ENCODE results near the gene CEP164. TPM values are rescaled to one million over a fixed set of nuclear protein-coding genes. Genes with fewer than 3 reads are reported as not detected.

Gene CEP164
- polyA plus RNA-seq, 3 donors = 4.3 to 32.1 (median 8.0) TPM

DNA sequence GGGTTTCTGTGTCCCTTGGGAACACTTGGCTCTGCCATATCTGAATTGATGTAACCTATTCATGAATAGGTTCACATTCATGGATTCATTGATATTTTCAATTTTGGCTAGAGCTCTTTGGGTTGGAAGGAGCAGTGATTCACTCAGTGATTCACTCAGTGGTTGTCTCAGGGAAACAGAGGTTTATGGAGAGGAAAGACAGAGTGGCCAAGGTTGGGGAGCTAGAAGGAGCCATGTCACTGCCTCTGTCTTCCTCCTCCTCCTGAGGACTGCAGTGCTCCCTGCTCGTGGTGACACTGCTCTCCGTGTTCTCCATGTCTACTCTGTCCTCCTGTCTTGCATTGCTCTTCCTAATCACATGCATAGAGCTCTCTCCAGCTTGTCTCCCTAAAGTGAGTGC lies 17.4 kb downstream of the CEP164 start:
- intact Hi-C loops (cut with micrococcal nuclease) = no loop called here
- Mint-ChIP-seq H3K36me3 (peaks cover 62 to 88% of the 10 kb centered on the region in 2 donors), H3K9me3 (no peaks in the 10 kb centered on the region), H3K27ac (no peak overlapping the region), H3K27me3 (ENCODE audit: low read depth in 3 of 3) (peaks cover 0 to 1% (median 0%) of the 10 kb centered on the region in 3 donors), H3K4me3 (no peak overlapping the region), H3K4me1 (no peaks in the 10 kb centered on the region)
- Histone ChIP-seq H2AFZ (ENCODE audit: insufficient read depth, low read depth, low read length, poor library complexity, severe bottlenecking) (no peak overlapping the region), H3K9me3 (replicated peaks in 1 of 2; ENCODE audit: control insufficient read depth in 1 of 2, insufficient read depth in 1 of 2, low read length in 2 of 2) (no peaks in the 10 kb centered on the region), H3K27ac (ENCODE audit: low read depth in 1 of 2, low read length in 2 of 2) (no peak overlapping the region), H3K9ac (ENCODE audit: insufficient read depth, low read length, poor library complexity, severe bottlenecking) (no peak overlapping the region), H3K4me1 (ENCODE audit: control insufficient read depth in 1 of 2, insufficient read depth in 2 of 2, low read length in 2 of 2) (no peaks in the 10 kb centered on the region), H3K36me3 (replicated peaks in 1 of 2; ENCODE audit: control insufficient read depth in 1 of 2, insufficient read depth in 2 of 2, low read length in 2 of 2) (peaks cover 45 to 77% of the 10 kb centered on the region in 2 donors), H3K79me2 (ENCODE audit: insufficient read depth, low read length) (no peaks in the 10 kb centered on the region), H4K20me1 (ENCODE audit: insufficient read depth, low read length) (no peaks in the 10 kb centered on the region), H3K27me3 (ENCODE audit: control insufficient read depth in 2 of 2, insufficient read depth in 2 of 2, low read length in 2 of 2) (no peaks in the 10 kb centered on the region), H3K4me3 (replicated peaks in 1 of 3; ENCODE audit: low read depth in 2 of 3, low read length in 3 of 3) (no peak overlapping the region), H3K4me2 (replicated peaks; ENCODE audit: extremely low read depth, low read length, poor library complexity, severe bottlenecking) (no peak overlapping the region)
- 90% methylated on average over 2 of the region's 2 CpGs for WGBS (ENCODE audit: insufficient coverage)
- DNase-seq = no peak
- TF ChIP-seq, protein P1, sequence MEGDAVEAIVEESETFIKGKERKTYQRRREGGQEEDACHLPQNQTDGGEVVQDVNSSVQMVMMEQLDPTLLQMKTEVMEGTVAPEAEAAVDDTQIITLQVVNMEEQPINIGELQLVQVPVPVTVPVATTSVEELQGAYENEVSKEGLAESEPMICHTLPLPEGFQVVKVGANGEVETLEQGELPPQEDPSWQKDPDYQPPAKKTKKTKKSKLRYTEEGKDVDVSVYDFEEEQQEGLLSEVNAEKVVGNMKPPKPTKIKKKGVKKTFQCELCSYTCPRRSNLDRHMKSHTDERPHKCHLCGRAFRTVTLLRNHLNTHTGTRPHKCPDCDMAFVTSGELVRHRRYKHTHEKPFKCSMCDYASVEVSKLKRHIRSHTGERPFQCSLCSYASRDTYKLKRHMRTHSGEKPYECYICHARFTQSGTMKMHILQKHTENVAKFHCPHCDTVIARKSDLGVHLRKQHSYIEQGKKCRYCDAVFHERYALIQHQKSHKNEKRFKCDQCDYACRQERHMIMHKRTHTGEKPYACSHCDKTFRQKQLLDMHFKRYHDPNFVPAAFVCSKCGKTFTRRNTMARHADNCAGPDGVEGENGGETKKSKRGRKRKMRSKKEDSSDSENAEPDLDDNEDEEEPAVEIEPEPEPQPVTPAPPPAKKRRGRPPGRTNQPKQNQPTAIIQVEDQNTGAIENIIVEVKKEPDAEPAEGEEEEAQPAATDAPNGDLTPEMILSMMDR (IDR thresholded peaks at IDR 0.05) = no peak

DNA sequence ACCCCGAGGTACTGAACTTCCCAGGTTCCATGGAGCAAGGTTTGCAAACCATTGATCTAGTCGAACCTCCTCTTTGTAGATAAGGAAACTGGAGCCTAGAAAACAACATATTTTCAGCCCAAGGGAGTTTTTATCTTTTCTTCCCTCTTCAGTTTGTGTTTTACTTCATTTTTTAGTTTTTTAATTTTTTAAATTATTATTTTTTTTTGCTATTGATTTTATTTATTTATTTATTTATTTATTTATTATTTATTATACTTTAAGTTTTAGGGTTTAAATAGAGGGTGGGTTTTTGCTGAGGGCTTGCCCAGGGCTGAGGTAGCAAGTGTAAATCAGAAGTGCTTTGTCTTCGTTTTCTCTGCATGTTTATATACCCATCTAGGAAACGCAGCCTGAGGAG lies 26.9 kb downstream of the CEP164 start:
- Histone ChIP-seq H3K4me2 (replicated peaks; ENCODE audit: extremely low read depth, low read length, poor library complexity, severe bottlenecking) (no peak overlapping the region), H4K20me1 (ENCODE audit: insufficient read depth, low read length) (no peaks in the 10 kb centered on the region), H3K4me1 (ENCODE audit: control insufficient read depth in 1 of 2, insufficient read depth in 2 of 2, low read length in 2 of 2) (no peaks in the 10 kb centered on the region), H3K27me3 (ENCODE audit: control insufficient read depth in 2 of 2, insufficient read depth in 2 of 2, low read length in 2 of 2) (no peaks in the 10 kb centered on the region), H3K36me3 (replicated peaks in 1 of 2; ENCODE audit: control insufficient read depth in 1 of 2, insufficient read depth in 2 of 2, low read length in 2 of 2) (peaks cover 46 to 80% of the 10 kb centered on the region in 2 donors), H3K9ac (ENCODE audit: insufficient read depth, low read length, poor library complexity, severe bottlenecking) (no peak overlapping the region), H2AFZ (ENCODE audit: insufficient read depth, low read depth, low read length, poor library complexity, severe bottlenecking) (no peak overlapping the region), H3K27ac (ENCODE audit: low read depth in 1 of 2, low read length in 2 of 2) (no peak overlapping the region), H3K79me2 (ENCODE audit: insufficient read depth, low read length) (no peaks in the 10 kb centered on the region), H3K9me3 (replicated peaks in 1 of 2; ENCODE audit: control insufficient read depth in 1 of 2, insufficient read depth in 1 of 2, low read length in 2 of 2) (no peaks in the 10 kb centered on the region), H3K4me3 (replicated peaks in 1 of 3; ENCODE audit: low read depth in 2 of 3, low read length in 3 of 3) (no peak overlapping the region)
- Mint-ChIP-seq H3K4me3 (no peak overlapping the region), H3K27ac (no peak overlapping the region), H3K36me3 (peaks cover 70 to 89% of the 10 kb centered on the region in 2 donors), H3K9me3 (peaks cover 0 to 2% (median 0%) of the 10 kb centered on the region in 7 donors), H3K27me3 (ENCODE audit: low read depth in 3 of 3) (no peaks in the 10 kb centered on the region), H3K4me1 (no peaks in the 10 kb centered on the region)
- intact Hi-C loops (cut with micrococcal nuclease) = no loop called here
- WGBS (ENCODE audit: insufficient coverage) = no CpG with 5 or more reads among the region's 4 CpGs
- TF ChIP-seq, protein P1 (IDR thresholded peaks at IDR 0.05) = no peak
- no peak for DNase-seq
